Left ventricle myocardium inferior (tissue), 1 donor: Measurements from ENCODE around the gene ADSS1. TPM values are rescaled to one million over a fixed set of nuclear protein-coding genes. Genes with fewer than 3 reads are reported as not detected.

Experiments used
- DNase-seq: peaks from one replicate; pipeline ENCODE4 v3.0.0-alpha.2; 2020
- H3K27ac ChIP-seq: fragments of 200-600 bp; replicated peaks from 2 replicates; pipeline ENCODE4 v1.8.0; 2021
- H3K27me3 ChIP-seq: fragments of 200-600 bp; 2 replicates; pipeline ENCODE4 v1.8.0; 2021; ENCODE audit warnings: low read depth
- H3K36me3 ChIP-seq: fragments of 200-600 bp; 2 replicates; pipeline ENCODE4 v1.8.0; 2021
- H3K4me1 ChIP-seq: fragments of 200-600 bp; 2 replicates; pipeline ENCODE4 v1.8.0; 2021
- H3K4me3 ChIP-seq: fragments of 200-600 bp; 2 replicates; pipeline ENCODE4 v1.8.0; 2021; ENCODE audit warnings: mild to moderate bottlenecking, moderate library complexity
- H3K9me3 ChIP-seq: fragments of 200-600 bp; replicated peaks from 2 replicates; pipeline ENCODE4 v1.8.0; 2021
- intact Hi-C: fragments of 100-400 bp; cut with micrococcal nuclease; formaldehyde crosslinking; loops from one replicate; pipeline ENCODE4 v1.11.0; 2022
- total RNA-seq: library from RNA; stranded (reverse); fragmentation: NEBNext Ultra II Directional; extraction: Animal tissue kit (Norgen Biotek cat#: 25700); gene quantifications from one replicate; pipeline ENCODE4 v1.2.1, GENCODE V29; 2021
- TF ChIP-seq, protein P1 (sequence below): fragments of 200-600 bp; IDR thresholded peaks from 2 replicates; pipeline ENCODE4 v1.8.0; 2021; ENCODE audit warnings: antibody characterized with exemption, mild to moderate bottlenecking, borderline replicate concordance
- donor health status: DM: no; HTN: yes; CAD: no; lungs with severe emphysema.

The ADSS1 gene
- total RNA-seq, 1 donor from 2014 or later = 218 TPM

DNA sequence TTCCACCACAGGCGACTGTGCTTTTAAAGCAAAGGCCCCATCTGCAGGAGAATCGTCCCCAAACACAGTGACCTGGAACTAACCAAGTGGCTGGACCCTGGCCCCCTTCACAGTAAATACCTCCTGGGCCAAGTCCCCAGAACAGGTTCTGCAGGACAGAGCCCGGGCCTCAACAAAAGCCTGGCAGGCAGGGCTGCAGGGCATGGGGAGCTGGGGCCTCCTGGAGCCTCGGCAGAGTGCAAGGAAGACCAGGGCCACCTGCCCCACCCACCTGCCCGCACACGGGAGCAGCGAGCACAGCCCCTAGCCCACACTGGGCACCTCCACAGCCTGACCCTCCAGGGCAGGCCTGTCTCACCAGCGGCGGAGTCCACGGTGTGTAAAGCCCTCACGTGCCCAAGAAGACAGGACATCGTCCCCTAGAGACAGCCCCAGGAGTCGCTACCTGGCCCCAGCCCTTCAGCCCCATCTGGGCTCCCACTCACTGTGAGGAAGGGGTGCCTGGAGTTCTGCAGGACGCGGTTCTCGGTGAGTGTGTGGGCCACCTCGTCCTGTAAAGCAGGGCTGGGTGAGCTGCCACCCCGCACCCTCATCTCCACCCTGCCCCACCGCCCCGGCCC is 50.5 kb downstream of the ADSS1 start:
- intact Hi-C loops = no loop called here
- Histone ChIP-seq H3K4me1 (no peaks in the 10 kb centered on the region), H3K36me3 (peaks cover 75% of the 10 kb centered on the region), H3K27ac (no peak overlapping the region), H3K4me3 (no peak overlapping the region), H3K27me3 (no peaks in the 10 kb centered on the region), H3K9me3 (peaks cover 7% of the 10 kb centered on the region)
- DNase-seq = no peak
- TF ChIP-seq, protein P1, sequence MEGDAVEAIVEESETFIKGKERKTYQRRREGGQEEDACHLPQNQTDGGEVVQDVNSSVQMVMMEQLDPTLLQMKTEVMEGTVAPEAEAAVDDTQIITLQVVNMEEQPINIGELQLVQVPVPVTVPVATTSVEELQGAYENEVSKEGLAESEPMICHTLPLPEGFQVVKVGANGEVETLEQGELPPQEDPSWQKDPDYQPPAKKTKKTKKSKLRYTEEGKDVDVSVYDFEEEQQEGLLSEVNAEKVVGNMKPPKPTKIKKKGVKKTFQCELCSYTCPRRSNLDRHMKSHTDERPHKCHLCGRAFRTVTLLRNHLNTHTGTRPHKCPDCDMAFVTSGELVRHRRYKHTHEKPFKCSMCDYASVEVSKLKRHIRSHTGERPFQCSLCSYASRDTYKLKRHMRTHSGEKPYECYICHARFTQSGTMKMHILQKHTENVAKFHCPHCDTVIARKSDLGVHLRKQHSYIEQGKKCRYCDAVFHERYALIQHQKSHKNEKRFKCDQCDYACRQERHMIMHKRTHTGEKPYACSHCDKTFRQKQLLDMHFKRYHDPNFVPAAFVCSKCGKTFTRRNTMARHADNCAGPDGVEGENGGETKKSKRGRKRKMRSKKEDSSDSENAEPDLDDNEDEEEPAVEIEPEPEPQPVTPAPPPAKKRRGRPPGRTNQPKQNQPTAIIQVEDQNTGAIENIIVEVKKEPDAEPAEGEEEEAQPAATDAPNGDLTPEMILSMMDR = no peak

DNA sequence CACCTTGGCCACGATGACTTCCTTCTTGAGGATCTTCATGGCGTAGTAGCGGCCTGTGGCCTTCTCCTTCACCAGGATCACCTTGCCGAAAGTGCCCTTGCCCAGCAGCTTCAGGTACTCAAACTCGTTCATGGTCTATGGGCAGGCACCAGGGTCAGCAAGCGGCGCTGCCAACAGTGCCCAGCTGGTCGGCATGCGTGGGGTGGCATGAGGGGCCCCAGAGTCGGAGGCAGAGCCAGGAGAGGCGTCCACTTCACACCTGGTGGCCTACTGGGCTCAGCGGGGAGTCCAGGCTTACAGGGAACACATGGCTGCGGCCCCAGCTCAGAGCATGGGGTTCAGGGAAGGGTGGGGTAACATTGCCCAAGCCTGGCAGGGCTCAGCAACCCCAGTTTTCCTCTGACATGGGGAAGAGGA is 51.1 kb downstream of the ADSS1 start:
- H3K9me3 ChIP-seq = peaks cover 7% of the 10 kb centered on the region
- H3K4me3 ChIP-seq = no peak overlapping the region
- TF ChIP-seq, protein P1 = no peak
- no peak overlapping the region for H3K27ac ChIP-seq
- H3K27me3 ChIP-seq = no peaks in the 10 kb centered on the region
- intact Hi-C loops = no loop called here
- peaks cover 74% of the 10 kb centered on the region for H3K36me3 ChIP-seq
- H3K4me1 ChIP-seq = no peaks in the 10 kb centered on the region
- no peak for DNase-seq

DNA sequence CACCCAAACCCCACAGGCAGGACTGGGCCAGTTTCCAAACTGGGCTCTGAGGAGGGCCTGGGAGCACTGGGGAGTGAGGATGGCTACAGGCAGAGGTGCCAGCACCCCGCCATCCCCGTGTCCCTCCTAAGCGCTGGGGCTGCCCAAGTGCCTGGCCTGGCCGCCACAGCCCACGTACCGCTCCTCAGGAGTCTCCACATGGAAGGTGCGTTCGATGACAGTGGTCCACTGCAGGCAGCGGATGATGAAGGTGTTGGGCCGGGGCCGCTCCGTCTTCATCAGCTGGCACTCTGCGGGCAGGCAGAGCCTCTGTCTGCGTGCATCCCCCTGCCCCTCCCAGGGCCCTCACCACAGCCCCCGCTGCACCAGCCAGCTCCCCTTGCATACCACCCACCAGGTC is 52.5 kb downstream of the ADSS1 start:
- intact Hi-C loops = no loop called here
- H3K4me3 ChIP-seq = no peak overlapping the region
- H3K27me3 ChIP-seq = no peaks in the 10 kb centered on the region
- DNase-seq = no peak
- TF ChIP-seq, protein P1 = no peak
- peaks cover 68% of the 10 kb centered on the region for H3K36me3 ChIP-seq
- H3K27ac ChIP-seq = no peak overlapping the region
- H3K4me1 ChIP-seq = no peaks in the 10 kb centered on the region
- H3K9me3 ChIP-seq = no peaks in the 10 kb centered on the region

DNA sequence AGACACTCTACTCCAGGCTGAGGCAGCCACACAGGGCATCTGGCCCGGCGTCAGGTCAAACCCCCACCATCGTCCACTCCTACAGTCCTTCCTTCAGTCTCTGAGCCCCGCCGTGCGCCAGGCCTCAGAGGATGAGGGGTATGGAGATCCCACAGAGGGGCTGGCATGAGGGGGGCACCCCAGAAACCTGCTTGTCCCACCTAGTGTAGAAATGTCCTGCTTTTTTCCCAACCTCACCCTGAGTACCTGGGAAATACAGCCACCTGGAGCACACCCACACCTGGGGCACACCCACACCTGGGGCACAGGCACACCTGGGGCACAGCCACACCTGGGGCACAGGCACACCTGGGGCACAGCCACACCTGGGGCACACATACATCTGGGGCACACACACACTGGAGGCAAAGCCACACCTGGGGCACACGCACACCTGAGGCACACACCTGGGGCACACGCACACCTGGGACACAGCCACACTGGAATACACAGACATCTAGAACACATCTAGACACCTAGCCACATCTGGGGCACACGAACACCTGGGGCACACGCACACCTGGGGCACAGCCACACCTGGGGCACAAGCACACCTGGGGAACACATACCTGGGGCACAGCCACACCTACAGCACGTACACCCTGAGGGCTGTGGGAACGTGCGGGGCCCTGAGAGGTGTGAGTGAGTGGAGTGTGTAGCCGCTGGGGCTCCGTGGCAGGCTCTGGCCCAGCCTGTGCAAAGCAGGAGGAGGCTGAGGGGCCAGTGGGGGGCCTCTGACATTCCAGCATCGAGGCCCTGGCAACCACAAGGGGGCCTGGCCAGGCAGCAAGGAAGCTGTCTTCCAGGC is 53.2 kb downstream of the ADSS1 start:
- H3K27me3 ChIP-seq = no peaks in the 10 kb centered on the region
- no peak for DNase-seq
- no peak overlapping the region for H3K27ac ChIP-seq
- no peak overlapping the region for H3K4me3 ChIP-seq
- intact Hi-C loops = no loop called here
- H3K36me3 ChIP-seq = peaks cover 61% of the 10 kb centered on the region
- no peaks in the 10 kb centered on the region for H3K9me3 ChIP-seq
- TF ChIP-seq, protein P1 = no peak
- no peaks in the 10 kb centered on the region for H3K4me1 ChIP-seq

DNA sequence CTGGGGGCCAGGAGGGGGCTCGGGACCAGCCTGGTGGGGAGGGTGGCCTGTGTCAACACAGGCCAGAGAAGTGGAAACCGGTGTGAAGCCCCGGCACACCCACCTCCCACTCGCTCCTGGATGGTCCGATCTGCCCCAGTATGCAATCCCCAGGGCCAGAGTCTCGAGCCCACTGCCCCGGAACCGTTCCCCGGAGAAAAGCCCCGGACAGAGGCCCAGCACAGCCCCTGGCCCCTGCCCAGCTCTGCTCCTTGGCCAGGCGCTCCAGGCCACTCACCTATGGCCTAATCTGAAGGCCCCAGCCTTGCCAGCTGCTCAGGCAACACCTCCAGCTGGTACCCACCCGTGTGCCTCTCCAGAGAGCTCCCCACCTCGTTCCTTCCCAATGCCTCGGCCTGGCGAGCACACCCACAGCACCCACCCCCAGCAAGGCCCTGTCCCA is 53.8 kb downstream of the ADSS1 start:
- no peak overlapping the region for H3K4me3 ChIP-seq
- H3K36me3 ChIP-seq = peaks cover 55% of the 10 kb centered on the region
- intact Hi-C loops = no loop called here
- no peak overlapping the region for H3K27ac ChIP-seq
- no peak for DNase-seq
- no peaks in the 10 kb centered on the region for H3K4me1 ChIP-seq
- H3K27me3 ChIP-seq = no peaks in the 10 kb centered on the region
- no peaks in the 10 kb centered on the region for H3K9me3 ChIP-seq
- TF ChIP-seq, protein P1 = no peak
